Lower leg skin (tissue), 4 donors: Measurements from ENCODE around the gene CNGA4. TPM values are rescaled to one million over a fixed set of nuclear protein-coding genes. Genes with fewer than 3 reads are reported as not detected.
"Not testable (repeated sequence)": the region's sequence is repeated elsewhere in the genome, so short reads cannot be mapped to it uniquely, and the experiment has no call there.

Experiments
- DNase-seq, 2 donors: peaks; one replicate each; pipeline ENCODE4 v3.0.0-alpha.2; 2019; ENCODE audit warnings: low spot score in 2 of 2
- H3K4me3 ChIP-seq: fragments of 200-600 bp; sonication (generic); 2 replicates; pipeline ENCODE4 v1.5.1; 2017; ENCODE audit warnings: mild to moderate bottlenecking, low read depth; ENCODE audit not compliant: poor library complexity, severe bottlenecking
- CTCF ChIP-seq, 3 donors: fragments of 450-650 bp; IDR thresholded peaks; one replicate each; pipeline ENCODE4 v1.5.1; 2016; ENCODE audit warnings: antibody characterized with exemption in 3 of 3, mild to moderate bottlenecking in 3 of 3, moderate library complexity in 2 of 3
- POLR2A ChIP-seq, 2 donors: fragments of 450-650 bp; IDR thresholded peaks; one replicate each; pipeline ENCODE4 v1.6.1; 2016 to 2017; ENCODE audit warnings: antibody characterized with exemption in 2 of 2, mild to moderate bottlenecking in 1 of 2, moderate library complexity in 1 of 2
- WGBS, 2 donors: methylation state at CpG; one replicate each; pipeline ENCODE4 v1.1.5; 2018; 5-methylcytosine and 5-hydroxymethylcytosine counted together
- intact Hi-C: fragments of 100-400 bp; cut with DNase I; formaldehyde crosslinking; loops from one replicate; pipeline ENCODE4 v1.15.0; 2023; ENCODE audit warnings: low total_unique reads
- total RNA-seq, 4 donors: library from RNA; depleted of rRNA; stranded (reverse); fragments of >200 nt; gene quantifications; one replicate each; pipeline ENCODE4 v1.1.0, GENCODE V29; 2016

Gene CNGA4
- total RNA-seq, 4 donors from 2014 or later = not detected

GRCh38 chr11:6269994-6270393 is 31.1 kb downstream of the CNGA4 start:
- no peak for TF ChIP-seq POLR2A (IDR thresholded peaks at IDR 0.05)
- TF ChIP-seq CTCF (IDR thresholded peaks at IDR 0.05) = no peak
- intact Hi-C loops = no loop called here
- 79 to 94% methylated on average over 22 to 24 of the region's 24 CpGs for WGBS, 2 donors
- DNase-seq = no peak
- no peak overlapping the region for H3K4me3 ChIP-seq

- WGBS, 2 donors = 83 to 88% methylated on average over 41 of the region's 41 CpGs
- TF ChIP-seq CTCF (IDR thresholded peaks at IDR 0.05) (no peak), POLR2A (IDR thresholded peaks at IDR 0.05) (no peak)
- intact Hi-C loops = no loop called here
- no peak overlapping the region for H3K4me3 ChIP-seq
- no peak for DNase-seq
Measured at GRCh38 chr11:6270584-6271246, 31.8 kb downstream of the CNGA4 start.

- WGBS, 2 donors = 63 to 92% methylated on average over 2 to 3 of the region's 3 CpGs
- no peak for TF ChIP-seq POLR2A (IDR thresholded peaks at IDR 0.05)
- TF ChIP-seq CTCF (IDR thresholded peaks at IDR 0.05) = no peak
- no peak overlapping the region for H3K4me3 ChIP-seq
- intact Hi-C loops = no loop called here
- no peak for DNase-seq
Measured at GRCh38 chr11:6271598-6271997, 32.7 kb downstream of the CNGA4 start.

- no peak overlapping the region for H3K4me3 ChIP-seq
- WGBS, 2 donors = 64 to 67% methylated on average over 4 of the region's 4 CpGs
- TF ChIP-seq CTCF (IDR thresholded peaks at IDR 0.05) = no peak
- DNase-seq = no peak
- intact Hi-C loops = no loop called here
Measured at GRCh38 chr11:6273188-6273587, 34.3 kb downstream of the CNGA4 start.

- H3K4me3 ChIP-seq, intact Hi-C loops, DNase-seq: not testable (repeated sequence)
- WGBS, 2 donors = 63 to 74% methylated on average over 7 of the region's 7 CpGs
Measured at GRCh38 chr11:6280809-6281208, 41.9 kb downstream of the CNGA4 start.

- DNase-seq = no peak
- intact Hi-C loops = no loop called here
- no peak for TF ChIP-seq POLR2A (IDR thresholded peaks at IDR 0.05)
- no peak for TF ChIP-seq CTCF (IDR thresholded peaks at IDR 0.05)
- no peak overlapping the region for H3K4me3 ChIP-seq
- WGBS, 2 donors = 71 to 73% methylated on average over 4 of the region's 4 CpGs
Measured at GRCh38 chr11:6283453-6284023, 44.6 kb downstream of the CNGA4 start.
